HCT116 (cell line): ENCODE measurements around the gene OPCML. TPM values are rescaled to one million over a fixed set of nuclear protein-coding genes. Genes with fewer than 3 reads are reported as not detected.

Experiments
- ATAC-seq: fragments of 200-7000 bp; cut with Tn5 transposase; 2 replicates; pipeline ENCODE4 v1.9.1; 2020; ENCODE audit warnings: mild to moderate bottlenecking, moderate library complexity
- BruUV-seq: library from RNA; stranded (reverse); fragments of 400-500 nt; replicated peaks from 2 replicates; lab custom pipeline; 2021; lab: Mats Ljungman, UMichigan
- CTCF ChIA-PET: fragments of 300-600 bp; sonication (Branson Sonifier 250); formaldehyde crosslinking; loops from one replicate; lab custom pipeline; 2021; ENCODE audit warnings: antibody characterized with exemption; lab: Charles Lee
- POLR2A ChIA-PET: fragments of 300-600, 350-600 bp; sonication (Branson Sonifier 250); formaldehyde crosslinking; loops from one replicate; lab custom pipeline; 2021; ENCODE audit warnings: antibody characterized with exemption; lab: Charles Lee
- RAD21 ChIA-PET, 2 experiments: fragments of 300-600 bp; sonication (Branson Sonifier 250); formaldehyde crosslinking; loops; one replicate each; lab custom pipeline; 2023; ENCODE audit warnings: low total read pairs in 2 of 2; ENCODE audit not compliant: uncharacterized antibody in 2 of 2, unreplicated experiment in 2 of 2, low non-redundant PET in 1 of 2; lab: Charles Lee
- DNase-seq: peaks from one replicate; pipeline ENCODE4 v3.0.0-alpha.2; 2010; ENCODE audit warnings: low read depth, low spot score
- H2AFZ ChIP-seq: fragments of 200-600 bp; shearing (Covaris generic), sonication (generic); 2 replicates; pipeline ENCODE4 v1.6.1; 2017; ENCODE audit warnings: low read depth, mixed run types, mixed read lengths, antibody characterized with exemption, low read length; ENCODE audit not compliant: poor library complexity, severe bottlenecking
- H3K27ac ChIP-seq: 2 replicates; pipeline ENCODE4 v1.5.1; 2012; ENCODE audit warnings: low read depth, low read length
- H3K27me3 ChIP-seq: fragments of 200-600 bp; sonication (generic); 2 replicates; pipeline ENCODE4 v1.6.1; 2016; ENCODE audit warnings: mixed run types, low read length, mixed read lengths; ENCODE audit not compliant: insufficient read depth
- H3K36me3 ChIP-seq, 2 experiments: fragments of 200-500 bp in 1 of 2; fragments of 200-600 bp in 1 of 2; sonication (Bioruptor generic) in 1 of 2; sonication (generic) in 1 of 2; 2 replicates each; pipeline versions ENCODE4 v1.5.1 to v1.6.1; 2014 to 2016; ENCODE audit warnings: low read length in 2 of 2, inconsistent platforms in 1 of 2, mixed read lengths in 1 of 2, mixed run types in 1 of 2; ENCODE audit not compliant: insufficient read depth in 2 of 2, control insufficient read depth in 1 of 2
- H3K4me1 ChIP-seq, 2 experiments: fragments of 200-600 bp in 1 of 2; sonication (generic) in 1 of 2; 2 replicates each; pipeline versions ENCODE4 v1.5.1 to v1.6.1; 2012 to 2017; ENCODE audit warnings: low read length in 2 of 2, inconsistent platforms in 1 of 2, mild to moderate bottlenecking in 1 of 2, mixed read lengths in 1 of 2, mixed run types in 1 of 2, moderate library complexity in 1 of 2; ENCODE audit not compliant: insufficient read depth in 2 of 2, control insufficient read depth in 1 of 2
- H3K4me2 ChIP-seq: fragments of 200-600 bp; sonication (generic); 2 replicates; pipeline ENCODE4 v1.6.1; 2017; ENCODE audit warnings: mixed run types, low read length, mixed read lengths
- H3K4me3 ChIP-seq, 2 experiments: fragments of 200-600 bp in 1 of 2; sonication (generic) in 1 of 2; replicated peaks in 1 of 2; 2 replicates each; pipeline ENCODE4 v1.5.1; 2011 to 2016; ENCODE audit warnings: low read length in 2 of 2, control low read depth in 1 of 2, low read depth in 1 of 2, mild to moderate bottlenecking in 1 of 2, mixed read lengths in 1 of 2, mixed run types in 1 of 2
- H3K79me2 ChIP-seq: fragments of 200-600 bp; sonication (generic); 2 replicates; pipeline ENCODE4 v1.6.1; 2017; ENCODE audit warnings: mild to moderate bottlenecking, mixed run types, low read length, moderate library complexity, mixed read lengths; ENCODE audit not compliant: insufficient read depth
- H3K9ac ChIP-seq: fragments of 200-600 bp; sonication (generic); 2 replicates; pipeline ENCODE4 v1.6.1; 2016; ENCODE audit warnings: low read length, mixed read lengths
- H3K9me2 ChIP-seq: fragments of 200-600 bp; sonication (generic), shearing (Covaris generic); 2 replicates; pipeline ENCODE4 v1.6.1; 2017; ENCODE audit warnings: mixed run types, mild to moderate bottlenecking, moderate library complexity; ENCODE audit not compliant: insufficient read depth
- H3K9me3 ChIP-seq, 2 experiments: fragments of 200-500 bp in 1 of 2; fragments of 200-600 bp in 1 of 2; sonication (Bioruptor generic) in 1 of 2; sonication (generic) in 1 of 2; 2 replicates each; pipeline ENCODE4 v1.6.1; 2014 to 2017; ENCODE audit warnings: low read length in 2 of 2, mixed read lengths in 2 of 2, inconsistent platforms in 1 of 2, low read depth in 1 of 2, mild to moderate bottlenecking in 1 of 2, mixed run types in 1 of 2, moderate library complexity in 1 of 2; ENCODE audit not compliant: control insufficient read depth in 1 of 2, insufficient read depth in 1 of 2
- H4K20me1 ChIP-seq: fragments of 200-600 bp; sonication (generic), shearing (Covaris generic); 2 replicates; pipeline ENCODE4 v1.6.1; 2017; ENCODE audit warnings: mixed run types, mild to moderate bottlenecking, moderate library complexity; ENCODE audit not compliant: insufficient read depth
- ATF3 ChIP-seq: IDR thresholded peaks from 2 replicates; pipeline ENCODE4 v1.6.1; 2012
- CBX3 ChIP-seq: IDR thresholded peaks from 2 replicates; pipeline ENCODE4 v1.6.1; 2012; ENCODE audit warnings: low read depth
- CEBPB ChIP-seq: IDR thresholded peaks from 2 replicates; pipeline ENCODE4 v1.6.1; 2012; ENCODE audit warnings: low read depth
- EZH2 ChIP-seq: fragments of 200-600 bp; sonication (generic); IDR thresholded peaks from 2 replicates; pipeline ENCODE4 v1.6.1; 2017; ENCODE audit warnings: antibody characterized with exemption, mixed run types
- EZH2phosphoT487 ChIP-seq: fragments of 200-600 bp; IDR thresholded peaks from 2 replicates; pipeline ENCODE4 v1.6.1; 2018; ENCODE audit warnings: antibody characterized with exemption, borderline replicate concordance
- FOSL1 ChIP-seq: IDR thresholded peaks from 2 replicates; pipeline ENCODE4 v1.6.1; 2012; ENCODE audit warnings: low read depth
- JUND ChIP-seq: IDR thresholded peaks from 2 replicates; pipeline ENCODE4 v1.6.1; 2012
- POLR2A ChIP-seq: IDR thresholded peaks from 2 replicates; pipeline ENCODE4 v1.7.0; 2011; ENCODE audit warnings: borderline replicate concordance; ENCODE audit not compliant: insufficient read depth, insufficient read length; ENCODE audit errors: extremely low read depth
- POLR2AphosphoS5 ChIP-seq: IDR thresholded peaks from 2 replicates; pipeline ENCODE4 v1.6.1; 2011; ENCODE audit warnings: mild to moderate bottlenecking, low read depth, low read length, moderate library complexity
- RAD21 ChIP-seq: IDR thresholded peaks from 2 replicates; pipeline ENCODE4 v1.6.1; 2012; ENCODE audit warnings: low read depth, mild to moderate bottlenecking
- SIN3A ChIP-seq: IDR thresholded peaks from 2 replicates; pipeline ENCODE4 v1.6.1; 2012; ENCODE audit warnings: low read depth
- SP1 ChIP-seq: IDR thresholded peaks from 2 replicates; pipeline ENCODE4 v1.6.1; 2012; ENCODE audit warnings: low read depth
- SRF ChIP-seq: IDR thresholded peaks from 2 replicates; pipeline ENCODE4 v1.6.1; 2012; ENCODE audit warnings: low read depth
- YY1 ChIP-seq: IDR thresholded peaks from 2 replicates; pipeline ENCODE4 v1.6.1; 2011; ENCODE audit warnings: low read length, low read depth, moderate library complexity, mild to moderate bottlenecking; ENCODE audit not compliant: insufficient replicate concordance; ENCODE audit errors: extremely low read depth
- ZFX ChIP-seq: fragments of 450-650 bp; IDR thresholded peaks from 2 replicates; pipeline ENCODE4 v1.6.1; 2017
- intact Hi-C: fragments of 100-400 bp; cut with micrococcal nuclease; formaldehyde crosslinking; loops from 2 replicates; pipeline ENCODE4 v1.10.0; 2022
- total RNA-seq: library from RNA; stranded (reverse); gene quantifications from one replicate; pipeline ENCODE4 v1.2.1, GENCODE V29; 2021; ENCODE audit not compliant: unreplicated experiment
- TF ChIP-seq, protein P1 (sequence below), 3 experiments: fragments of 200-600 bp in 1 of 3; sonication (generic) in 1 of 3; IDR thresholded peaks in 2 of 3; conservative IDR thresholded peaks in 1 of 3; 2 replicates each; pipeline ENCODE4 v1.5.1; 2012 to 2017; ENCODE audit warnings: low read depth in 2 of 3, low read length in 2 of 3, antibody characterized with exemption in 1 of 3, borderline replicate concordance in 1 of 3, control low read depth in 1 of 3, mild to moderate bottlenecking in 1 of 3, mixed read lengths in 1 of 3, mixed run types in 1 of 3, moderate library complexity in 1 of 3; ENCODE audit not compliant: insufficient read depth in 1 of 3
- TF ChIP-seq, protein P2 (sequence below): IDR thresholded peaks from 2 replicates; pipeline ENCODE4 v1.6.1; 2011; ENCODE audit warnings: mild to moderate bottlenecking, low read length, moderate library complexity; ENCODE audit not compliant: insufficient replicate concordance; ENCODE audit errors: extremely low read depth
- TF ChIP-seq, protein P3 (sequence below): IDR thresholded peaks from 2 replicates; pipeline ENCODE4 v1.6.1; 2012

OPCML gene
- total RNA-seq, 1 experiment from 2014 or later = not detected

GRCh38 chr11:132717824-132718223, 814.5 kb downstream of the OPCML start:
- DNase-seq = no peak
- H3K9ac ChIP-seq = no peak overlapping the region
- H3K4me3 ChIP-seq = no peak overlapping the region
- no peak overlapping the region for H2AFZ ChIP-seq
- H3K9me2 ChIP-seq = no peaks in the 10 kb centered on the region
- no peak for TF ChIP-seq POLR2AphosphoS5
- H3K27me3 ChIP-seq = no peaks in the 10 kb centered on the region
- no peak overlapping the region for H3K27ac ChIP-seq
- intact Hi-C loops = no loop called here
- no TSS peak for BruUV-seq
- no peaks in the 10 kb centered on the region for H3K36me3 ChIP-seq
- no peak overlapping the region for H3K4me2 ChIP-seq
- POLR2A ChIA-PET = no interaction called here
- RAD21 ChIA-PET = no interaction called here
- no peaks in the 10 kb centered on the region for H3K79me2 ChIP-seq
- ATAC-seq = no peak
- no peaks in the 10 kb centered on the region for H4K20me1 ChIP-seq
- no peaks in the 10 kb centered on the region for H3K4me1 ChIP-seq
- H3K9me3 ChIP-seq = peaks cover 0 to 23% of the 10 kb centered on the region in 2 experiments; a peak in 2 of 4 replicates
- CTCF ChIA-PET = no interaction called here

- intact Hi-C loops = no loop called here
- no peaks in the 10 kb centered on the region for H4K20me1 ChIP-seq
- H3K9me2 ChIP-seq = no peaks in the 10 kb centered on the region
- no peak overlapping the region for H2AFZ ChIP-seq
- DNase-seq = no peak
- no peaks in the 10 kb centered on the region for H3K4me1 ChIP-seq
- peaks cover 0 to 16% of the 10 kb centered on the region in 2 experiments; a peak in 2 of 4 replicates for H3K9me3 ChIP-seq
- RAD21 ChIA-PET = no interaction called here
- POLR2A ChIA-PET = no interaction called here
- no peak for ATAC-seq
- no peak overlapping the region for H3K4me3 ChIP-seq
- CTCF ChIA-PET = no interaction called here
- no peak overlapping the region for H3K4me2 ChIP-seq
- H3K9ac ChIP-seq = no peak overlapping the region
- H3K36me3 ChIP-seq = no peaks in the 10 kb centered on the region
- no peaks in the 10 kb centered on the region for H3K79me2 ChIP-seq
- no peak overlapping the region for H3K27ac ChIP-seq
- no peaks in the 10 kb centered on the region for H3K27me3 ChIP-seq
- BruUV-seq = no TSS peak
- TF ChIP-seq, protein P1, sequence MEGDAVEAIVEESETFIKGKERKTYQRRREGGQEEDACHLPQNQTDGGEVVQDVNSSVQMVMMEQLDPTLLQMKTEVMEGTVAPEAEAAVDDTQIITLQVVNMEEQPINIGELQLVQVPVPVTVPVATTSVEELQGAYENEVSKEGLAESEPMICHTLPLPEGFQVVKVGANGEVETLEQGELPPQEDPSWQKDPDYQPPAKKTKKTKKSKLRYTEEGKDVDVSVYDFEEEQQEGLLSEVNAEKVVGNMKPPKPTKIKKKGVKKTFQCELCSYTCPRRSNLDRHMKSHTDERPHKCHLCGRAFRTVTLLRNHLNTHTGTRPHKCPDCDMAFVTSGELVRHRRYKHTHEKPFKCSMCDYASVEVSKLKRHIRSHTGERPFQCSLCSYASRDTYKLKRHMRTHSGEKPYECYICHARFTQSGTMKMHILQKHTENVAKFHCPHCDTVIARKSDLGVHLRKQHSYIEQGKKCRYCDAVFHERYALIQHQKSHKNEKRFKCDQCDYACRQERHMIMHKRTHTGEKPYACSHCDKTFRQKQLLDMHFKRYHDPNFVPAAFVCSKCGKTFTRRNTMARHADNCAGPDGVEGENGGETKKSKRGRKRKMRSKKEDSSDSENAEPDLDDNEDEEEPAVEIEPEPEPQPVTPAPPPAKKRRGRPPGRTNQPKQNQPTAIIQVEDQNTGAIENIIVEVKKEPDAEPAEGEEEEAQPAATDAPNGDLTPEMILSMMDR (IDR thresholded peaks at IDR 0.05 in 2 of 3, conservative IDR thresholded peaks at IDR 0.05 in 1 of 3; ENCODE audit: borderline replicate concordance in 1 of 3, insufficient read depth in 1 of 3, low read depth in 2 of 3, low read length in 2 of 3) = no peak
- TF ChIP-seq EZH2 (no peak), POLR2AphosphoS5 (no peak), JUND (no peak), CBX3 (no peak), ZFX (no peak), YY1 (no peak), EZH2phosphoT487 (no peak), RAD21 (no peak), SP1 (no peak), SRF (no peak), FOSL1 (no peak), SIN3A (no peak), CEBPB (no peak), POLR2A (no peak), ATF3 (no peak)
- TF ChIP-seq, protein P2, sequence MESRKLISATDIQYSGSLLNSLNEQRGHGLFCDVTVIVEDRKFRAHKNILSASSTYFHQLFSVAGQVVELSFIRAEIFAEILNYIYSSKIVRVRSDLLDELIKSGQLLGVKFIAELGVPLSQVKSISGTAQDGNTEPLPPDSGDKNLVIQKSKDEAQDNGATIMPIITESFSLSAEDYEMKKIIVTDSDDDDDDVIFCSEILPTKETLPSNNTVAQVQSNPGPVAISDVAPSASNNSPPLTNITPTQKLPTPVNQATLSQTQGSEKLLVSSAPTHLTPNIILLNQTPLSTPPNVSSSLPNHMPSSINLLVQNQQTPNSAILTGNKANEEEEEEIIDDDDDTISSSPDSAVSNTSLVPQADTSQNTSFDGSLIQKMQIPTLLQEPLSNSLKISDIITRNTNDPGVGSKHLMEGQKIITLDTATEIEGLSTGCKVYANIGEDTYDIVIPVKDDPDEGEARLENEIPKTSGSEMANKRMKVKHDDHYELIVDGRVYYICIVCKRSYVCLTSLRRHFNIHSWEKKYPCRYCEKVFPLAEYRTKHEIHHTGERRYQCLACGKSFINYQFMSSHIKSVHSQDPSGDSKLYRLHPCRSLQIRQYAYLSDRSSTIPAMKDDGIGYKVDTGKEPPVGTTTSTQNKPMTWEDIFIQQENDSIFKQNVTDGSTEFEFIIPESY = no peak
- TF ChIP-seq, protein P3, sequence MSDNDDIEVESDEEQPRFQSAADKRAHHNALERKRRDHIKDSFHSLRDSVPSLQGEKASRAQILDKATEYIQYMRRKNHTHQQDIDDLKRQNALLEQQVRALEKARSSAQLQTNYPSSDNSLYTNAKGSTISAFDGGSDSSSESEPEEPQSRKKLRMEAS = no peak
These were observed 816.3 kb downstream of the OPCML start for GRCh38 chr11:132716037-132716436.
